GM18505 (cell line): Measurements from ENCODE around the gene PRKD1.

Experiments used
- ATAC-seq: cut with Tn5 transposase; IDR thresholded peaks from one replicate; pipeline ENCODE4 v1.9.1; 2021; ENCODE audit not compliant: unreplicated experiment
- POLR2A ChIP-seq: IDR thresholded peaks from 4 replicates; pipeline ENCODE4 v1.6.1; 2011; ENCODE audit warnings: borderline replicate concordance; ENCODE audit not compliant: insufficient read depth, insufficient read length; ENCODE audit errors: extremely low read depth

PRKD1 gene

DNA sequence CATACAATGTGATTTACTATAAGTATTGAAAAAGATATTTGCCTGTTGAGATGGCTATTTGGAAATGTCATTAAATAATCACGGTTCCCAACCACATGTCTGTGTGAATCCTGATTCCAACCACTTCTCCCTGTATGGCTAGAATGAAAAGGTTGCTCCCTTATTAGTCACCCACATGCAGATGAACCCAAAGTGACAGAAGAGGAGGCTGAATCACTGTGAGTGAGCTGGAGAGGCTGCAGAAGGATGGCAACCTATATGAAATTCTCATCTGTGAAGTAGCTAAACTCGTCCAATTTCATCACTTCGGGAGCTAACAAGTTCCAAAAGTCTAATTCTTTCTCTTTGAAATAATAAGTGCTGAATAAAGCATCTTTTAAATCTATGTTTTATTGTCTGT lies 300.5 kb downstream of the PRKD1 start:
- ATAC-seq: no peak
- TF ChIP-seq POLR2A: no peak

GRCh38 chr14:29618323-29619067 lies 309.2 kb downstream of the PRKD1 start:
- no peak for ATAC-seq
- TF ChIP-seq POLR2A: no peak

DNA sequence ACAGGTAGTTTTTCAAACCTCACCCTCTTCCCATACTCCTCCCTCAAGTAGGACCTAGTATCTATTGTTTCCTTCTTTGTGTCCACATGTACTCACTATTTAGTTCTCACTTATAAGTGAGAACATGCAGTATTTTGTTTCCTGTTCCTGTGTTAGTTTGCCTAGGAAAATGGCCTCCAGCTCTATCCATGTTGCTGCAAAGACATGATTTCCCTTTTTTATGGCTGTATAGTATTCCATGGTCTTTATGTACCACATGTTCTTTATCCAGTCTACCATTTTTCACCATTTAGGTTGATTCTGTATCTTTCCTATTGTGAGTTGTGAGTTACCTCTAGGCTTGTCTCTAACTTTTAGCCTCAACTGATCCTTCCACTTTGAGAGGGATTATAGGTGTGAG lies 310.7 kb downstream of the PRKD1 start:
- TF ChIP-seq POLR2A: no peak
- ATAC-seq: no peak

- no peak for ATAC-seq
Observed at GRCh38 chr14:29608861-29609260, 318.8 kb downstream of the PRKD1 start.

DNA sequence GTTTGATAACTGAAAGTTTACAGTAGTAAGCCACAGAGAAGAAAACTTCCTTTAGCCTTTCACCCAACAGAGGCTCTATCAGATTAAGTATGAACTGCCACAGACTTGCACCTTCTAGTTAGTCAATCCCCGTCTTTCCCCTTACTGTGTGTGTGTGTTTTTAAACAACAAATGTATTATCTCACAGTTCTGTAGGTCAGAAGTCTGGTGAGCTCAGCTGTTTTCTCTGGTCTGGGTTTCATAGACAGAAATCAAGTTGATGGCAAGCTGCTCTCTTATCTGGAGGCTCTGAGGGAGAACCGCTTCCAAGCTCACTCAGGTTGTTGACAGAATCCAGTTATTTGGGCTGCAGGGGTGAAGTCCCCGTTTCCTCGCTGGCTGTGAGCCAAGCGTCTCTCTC lies 320.5 kb downstream of the PRKD1 start:
- no peak for ATAC-seq
- no peak for TF ChIP-seq POLR2A

More at GRCh38 chr14:29608861-29609260, 318.8 kb downstream of the PRKD1 start:
- no peak for TF ChIP-seq POLR2A

DNA sequence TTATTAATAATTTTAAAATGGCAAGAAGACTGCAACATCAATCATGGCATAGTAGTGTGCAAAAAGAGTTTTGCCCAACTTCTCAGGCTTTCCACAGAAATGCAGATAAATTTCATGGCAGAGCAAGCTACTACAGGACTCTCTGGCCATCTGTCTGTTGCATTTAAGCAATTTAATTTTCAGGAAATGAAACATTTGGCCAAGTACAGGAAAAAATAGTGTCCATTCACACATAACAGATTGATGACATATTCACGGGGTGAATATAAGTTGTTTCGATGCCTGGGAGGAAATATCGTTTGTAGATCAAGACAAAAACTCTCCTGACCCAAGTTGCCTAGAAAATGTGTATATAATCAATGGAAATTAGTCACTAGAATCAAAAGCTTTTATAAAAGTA lies 324.0 kb downstream of the PRKD1 start:
- TF ChIP-seq POLR2A: no peak
- ATAC-seq: no peak

- TF ChIP-seq POLR2A: no peak
- ATAC-seq: no peak
Observed at GRCh38 chr14:29601616-29602015, 326.0 kb downstream of the PRKD1 start.

GRCh38 chr14:29587761-29588470 lies 339.7 kb downstream of the PRKD1 start:
- ATAC-seq: no peak
- TF ChIP-seq POLR2A: no peak

- no peak for TF ChIP-seq POLR2A
- ATAC-seq: no peak
Observed at GRCh38 chr14:29587046-29587445, 340.6 kb downstream of the PRKD1 start.

DNA sequence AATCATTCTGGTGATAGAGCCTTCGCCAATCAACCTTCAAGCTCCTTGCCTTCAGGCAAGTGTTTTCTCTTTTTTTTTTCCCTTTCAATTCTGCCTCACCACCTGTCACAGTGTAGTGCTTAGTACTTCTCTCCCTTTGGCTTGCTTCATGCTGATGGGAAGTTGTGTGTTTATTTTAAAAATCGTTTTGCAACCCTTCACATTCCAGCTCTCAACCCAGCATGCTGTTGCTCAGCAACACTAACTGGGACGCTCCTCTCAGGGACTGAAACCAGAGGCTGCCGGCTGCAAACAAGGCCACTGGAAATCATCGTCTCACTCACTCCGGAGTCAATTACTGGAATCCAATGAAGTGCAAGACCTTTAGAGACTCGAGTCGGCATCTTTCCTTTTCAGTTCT lies 342.7 kb downstream of the PRKD1 start:
- TF ChIP-seq POLR2A: no peak
- ATAC-seq: no peak

DNA sequence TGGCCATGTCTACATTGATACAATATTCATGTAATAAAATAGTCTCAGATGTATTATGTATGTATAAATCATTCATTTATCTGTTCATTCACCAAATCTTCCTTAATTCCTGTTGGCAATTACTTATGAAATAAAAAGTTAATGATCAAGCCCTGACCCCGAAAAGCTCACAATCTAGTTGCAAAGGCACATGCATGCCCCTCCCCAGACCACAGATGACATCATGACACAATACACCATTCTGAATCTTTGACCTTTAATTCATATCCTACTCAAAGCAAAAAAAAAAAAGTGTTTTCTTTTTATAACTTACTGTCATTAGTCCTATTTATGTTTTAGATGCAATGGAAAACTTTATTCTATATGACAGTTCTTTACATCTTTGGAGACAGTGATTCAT lies 346.9 kb downstream of the PRKD1 start:
- no peak for ATAC-seq
- TF ChIP-seq POLR2A: no peak

GRCh38 chr14:29579838-29580237 lies 347.8 kb downstream of the PRKD1 start:
- no peak for ATAC-seq
- TF ChIP-seq POLR2A: no peak

GRCh38 chr14:29576927-29577326 lies 350.7 kb downstream of the PRKD1 start:
- TF ChIP-seq POLR2A: no peak
- ATAC-seq: no peak

DNA sequence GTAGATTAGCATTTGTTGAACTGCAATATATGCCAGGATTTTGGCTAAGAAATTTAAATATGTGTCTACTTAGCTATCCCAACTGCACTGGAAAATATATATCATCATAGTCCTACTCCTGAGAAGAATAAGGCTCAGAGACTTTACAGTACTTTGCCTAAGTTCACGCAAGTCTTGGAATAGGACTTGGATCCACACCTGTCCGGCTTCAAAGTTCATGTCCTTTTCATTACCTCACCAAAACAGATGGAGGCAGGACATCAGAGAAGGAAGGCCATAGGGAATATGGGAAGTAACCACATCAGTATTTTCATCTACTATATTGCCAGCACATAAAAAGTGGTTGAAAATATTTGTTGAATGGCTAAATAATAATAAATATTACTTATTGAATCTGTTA lies 358.5 kb downstream of the PRKD1 start:
- TF ChIP-seq POLR2A: no peak
- ATAC-seq: no peak

- no peak for TF ChIP-seq POLR2A
- ATAC-seq: no peak
Observed at GRCh38 chr14:29566194-29566593, 361.5 kb downstream of the PRKD1 start.

- ATAC-seq: no peak
- no peak for TF ChIP-seq POLR2A
Observed at GRCh38 chr14:29558516-29558915, 369.1 kb downstream of the PRKD1 start.
